EL (cell line): Measurements from ENCODE around the gene ALKBH1.
"Not testable (repeated sequence)": the region's sequence is repeated elsewhere in the genome, so short reads cannot be mapped to it uniquely, and the experiment has no call there.

Experiments used
- DNase-seq: peaks from one replicate; pipeline ENCODE4 v3.0.0-alpha.2; 2016

ALKBH1 gene

DNA sequence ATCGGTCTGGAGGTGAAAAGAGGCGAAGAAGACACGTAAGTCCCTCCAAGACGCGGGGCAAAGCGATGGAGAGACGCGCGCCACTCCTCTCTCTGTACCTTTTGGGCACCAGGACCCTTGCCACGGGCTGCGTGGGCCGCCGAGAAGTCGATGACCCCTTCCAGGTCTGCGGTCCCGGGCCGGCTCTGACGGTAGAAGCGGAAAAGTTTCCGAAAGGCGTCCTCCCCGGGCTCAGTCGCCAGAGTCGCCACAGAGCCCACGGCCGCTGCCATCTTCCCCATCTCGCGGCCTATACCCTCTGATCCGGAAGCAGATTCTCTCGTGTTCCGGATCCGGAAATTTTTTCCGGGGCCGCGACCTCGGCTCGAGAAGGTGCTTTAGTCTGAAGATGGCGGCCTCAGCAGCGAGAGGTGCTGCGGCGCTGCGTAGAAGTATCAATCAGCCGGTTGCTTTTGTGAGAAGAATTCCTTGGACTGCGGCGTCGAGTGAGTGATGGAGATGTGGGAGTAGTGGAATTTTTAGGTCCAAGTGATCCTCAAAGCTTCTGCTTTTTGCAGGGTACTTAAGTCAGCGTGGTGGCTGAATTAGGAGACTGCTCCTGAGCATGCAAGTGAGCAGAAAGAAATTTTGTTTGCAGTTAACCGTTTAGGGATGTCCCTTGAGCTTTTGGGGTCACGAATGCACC lies at the start of gene ALKBH1, which contains the start of gene SLIRP:
Gene ALKBH1, minus strand, starts transcription at position 300 of the 685 bp plus-strand sequence. Its CDS starts 19 bp downstream, at position 281.
Gene SLIRP, plus strand, starts transcription at position 380 of the 685 bp plus-strand sequence. Its CDS starts 9 bp downstream, at position 389.
- DNase-seq, result peak; percentile 85

DNA sequence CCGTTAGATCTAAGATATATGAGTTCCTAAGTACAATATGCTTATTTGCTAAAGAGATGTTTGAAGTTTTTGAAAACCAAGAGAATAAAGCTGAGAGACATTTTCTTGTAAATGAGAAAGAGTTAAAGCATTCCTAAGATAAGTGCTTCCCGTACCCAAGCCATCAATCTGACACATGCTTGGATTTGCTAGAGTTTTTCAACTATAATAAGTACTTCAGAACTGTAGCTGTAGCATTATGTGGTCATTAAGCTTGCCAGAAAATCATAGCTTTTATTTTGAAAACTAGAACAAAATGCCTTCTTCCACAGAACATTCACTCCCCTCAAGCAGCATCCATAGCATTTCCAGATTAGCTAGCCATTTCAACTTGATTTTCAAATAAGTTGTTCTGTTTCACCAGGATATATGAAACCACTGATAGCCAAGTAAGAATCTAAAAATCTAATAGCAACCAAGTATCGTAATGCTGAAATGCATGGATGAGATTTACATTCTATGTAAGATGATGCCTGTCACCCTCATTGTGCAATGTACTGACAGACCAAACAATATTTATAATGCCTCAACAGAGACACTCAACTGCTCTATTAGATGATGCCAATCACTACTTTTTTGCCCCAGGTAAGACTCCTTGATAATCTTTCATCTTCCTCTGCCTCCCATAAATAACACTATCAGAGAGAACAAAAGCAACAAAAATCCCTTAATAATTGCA lies 45.1 kb upstream of the ALKBH1 start:
- no peak for DNase-seq

GRCh38 chr14:77752266-77752665 lies 44.4 kb upstream of the ALKBH1 start:
- DNase-seq, result no peak

DNA sequence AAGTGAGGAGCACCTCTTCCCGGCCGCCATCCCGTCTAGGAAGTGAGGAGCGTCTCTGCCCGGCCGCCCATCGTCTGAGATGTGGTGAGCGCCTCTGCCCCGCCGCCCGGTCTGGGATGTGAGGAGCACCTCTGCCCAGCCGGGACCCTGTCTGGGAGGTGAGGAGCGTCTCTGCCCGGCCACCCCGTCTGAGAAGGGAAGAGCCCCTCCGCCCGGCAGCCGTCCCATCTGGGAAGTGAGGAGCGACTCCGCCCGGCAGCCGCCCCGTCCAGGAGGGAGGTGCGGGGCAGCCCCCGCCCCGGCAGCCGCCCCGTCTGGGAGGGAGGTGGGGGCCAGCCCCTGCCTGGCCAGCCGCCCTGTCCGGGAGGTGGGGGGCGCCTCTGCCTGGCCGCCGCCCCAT lies 39.6 kb upstream of the ALKBH1 start:
- DNase-seq, result not testable (repeated sequence)

DNA sequence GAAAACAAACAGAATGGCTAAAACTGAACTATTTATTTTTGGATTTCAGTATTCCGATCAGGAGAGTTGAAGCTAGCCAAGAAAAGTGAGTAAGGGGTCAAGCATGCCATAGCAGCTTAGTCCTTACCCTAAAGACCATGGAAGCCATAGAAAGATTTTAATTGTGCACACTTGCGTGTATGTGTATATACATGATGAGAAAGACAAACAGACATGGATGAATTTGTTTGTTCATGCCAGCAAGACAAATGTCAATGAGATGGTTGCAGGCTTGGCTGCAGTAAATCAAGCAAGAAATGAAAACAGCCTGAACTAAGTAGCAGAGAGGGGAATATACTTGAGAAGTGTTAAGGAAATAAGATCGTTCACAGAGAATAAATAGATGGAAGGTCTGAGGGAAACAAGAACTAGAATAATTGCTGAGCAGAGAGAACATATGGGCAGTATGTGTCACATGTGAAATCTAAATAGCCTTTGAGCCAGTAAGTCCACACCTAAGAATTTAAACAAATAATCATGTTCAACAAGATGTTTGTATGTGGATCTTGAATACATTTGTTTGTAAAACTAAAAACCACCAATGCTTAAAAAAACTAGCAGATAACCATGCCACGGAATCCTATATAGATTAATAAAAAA lies 38.4 kb upstream of the ALKBH1 start:
- DNase-seq, result no peak

GRCh38 chr14:77741438-77741837 lies 33.6 kb upstream of the ALKBH1 start:
- DNase-seq, result no peak

DNA sequence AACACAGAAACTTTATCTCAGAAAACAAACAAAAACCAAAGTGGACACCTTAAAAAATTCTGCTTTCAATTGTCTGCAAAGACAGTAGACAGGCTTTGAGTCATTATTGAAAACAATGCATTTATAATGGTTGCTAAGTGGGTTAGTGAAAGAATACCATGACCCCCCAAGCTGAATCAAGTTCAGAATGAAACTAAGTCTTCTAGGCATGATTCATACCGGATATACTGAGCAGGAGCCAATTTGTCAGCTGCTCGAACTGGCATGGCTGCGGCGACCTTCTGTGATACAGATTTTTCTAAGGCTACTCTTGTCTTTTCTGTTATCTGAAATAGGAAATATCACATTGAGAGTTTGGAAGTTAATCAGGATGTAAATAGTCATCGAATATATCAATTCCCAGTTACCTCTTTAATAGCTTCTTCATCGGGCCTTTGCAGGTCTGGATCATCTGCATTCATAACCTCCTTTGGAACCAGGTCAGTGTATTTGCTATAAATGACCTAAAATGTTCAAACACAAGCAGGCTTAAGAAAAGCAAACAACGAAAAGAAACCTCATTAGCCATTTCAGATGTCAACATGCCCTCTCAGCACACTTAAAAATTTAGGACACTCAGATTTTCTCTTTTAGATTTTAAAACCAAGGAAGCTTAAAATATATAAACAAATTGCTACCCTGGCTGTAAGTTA lies 30.9 kb upstream of the ALKBH1 start:
- peak; percentile 36 for DNase-seq

GRCh38 chr14:77730976-77731497 lies 23.2 kb upstream of the ALKBH1 start:
- peak; percentile 45 for DNase-seq

DNA sequence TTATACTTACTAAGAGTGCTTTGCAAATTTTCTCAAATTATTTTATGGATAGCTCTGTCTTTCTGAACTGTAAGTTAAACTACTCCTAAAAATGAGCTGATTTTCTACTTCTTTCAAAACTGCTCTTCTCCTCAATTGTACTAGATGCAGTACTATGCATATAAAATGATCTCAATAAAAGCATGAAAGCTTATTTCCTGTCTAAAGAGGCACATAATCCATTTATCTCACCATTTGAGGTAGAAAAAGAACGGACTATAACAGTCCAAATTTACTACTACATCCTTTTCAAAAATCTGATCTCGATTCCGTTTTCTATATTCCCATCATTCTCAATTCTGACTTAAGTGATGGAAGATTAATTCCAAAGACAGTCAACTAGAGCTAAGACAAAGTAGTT lies 14.5 kb upstream of the ALKBH1 start:
- no peak for DNase-seq

GRCh38 chr14:77721437-77721836 lies 13.6 kb upstream of the ALKBH1 start:
- no peak for DNase-seq

GRCh38 chr14:77717608-77718305 lies 9.9 kb upstream of the ALKBH1 start:
- DNase-seq, result no peak

GRCh38 chr14:77714926-77715325 lies 7.1 kb upstream of the ALKBH1 start:
- DNase-seq, result no peak

- no peak for DNase-seq
Measured at GRCh38 chr14:77710364-77710763, 2.5 kb upstream of the ALKBH1 start.

DNA sequence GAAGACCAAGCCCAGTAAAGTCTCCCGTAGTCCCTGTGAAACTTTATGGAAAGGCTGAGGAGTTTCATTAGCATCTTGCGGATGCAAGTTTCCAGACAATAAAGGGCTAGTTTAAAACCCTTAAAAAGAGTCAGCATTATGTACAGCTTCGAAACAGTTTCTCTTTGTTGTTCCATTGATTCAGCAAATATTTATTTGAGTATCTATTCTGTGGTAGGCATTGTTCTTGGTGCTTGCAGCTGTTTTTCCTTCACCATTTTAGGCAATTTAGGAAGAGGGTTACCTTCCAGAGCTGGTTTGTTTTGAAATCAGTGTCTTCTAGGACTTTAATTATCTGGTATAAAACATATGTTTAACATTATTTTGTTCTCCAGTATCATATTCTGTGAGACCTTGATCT lies 1.6 kb upstream of the ALKBH1 start:
- DNase-seq, result no peak

DNA sequence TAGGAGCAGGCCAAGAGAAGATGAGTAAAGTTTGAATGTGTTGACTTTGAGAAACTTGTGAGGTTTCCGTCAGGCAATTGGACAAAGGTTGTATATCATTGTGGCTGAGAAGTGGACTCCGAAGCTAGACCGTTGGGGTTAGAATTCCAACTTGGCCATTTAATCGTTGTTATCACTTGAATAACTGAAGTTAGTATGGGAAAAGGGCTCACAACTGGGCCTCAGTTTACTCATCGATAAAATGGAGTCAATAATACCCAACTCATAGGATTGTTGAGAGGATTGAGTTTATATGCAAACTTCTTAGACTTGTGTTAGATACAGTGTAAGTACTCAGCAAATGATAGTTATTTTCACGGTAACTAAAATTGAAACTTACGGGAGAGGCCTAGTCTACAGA lies 926 bp upstream of the ALKBH1 start:
- DNase-seq, result no peak

DNA sequence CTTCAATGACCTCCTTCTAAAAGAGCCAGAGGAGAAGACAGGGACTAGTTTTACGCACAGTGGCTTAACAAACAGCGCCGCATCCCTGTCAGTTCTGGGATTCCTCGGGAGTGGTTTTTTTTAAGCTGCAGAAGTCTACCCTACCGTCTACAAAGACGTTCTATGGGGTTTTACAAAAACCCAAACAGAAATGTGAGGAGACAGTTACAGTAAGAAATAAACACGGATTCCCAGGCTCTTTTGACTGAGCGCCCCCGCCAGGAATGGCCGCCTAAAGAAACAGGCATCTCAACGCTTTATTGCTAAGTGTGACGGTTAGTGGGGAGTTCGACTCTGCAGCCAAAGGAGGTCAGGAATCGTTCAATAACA lies 484 bp downstream of the ALKBH1 start:
- DNase-seq, result peak; percentile 43

DNA sequence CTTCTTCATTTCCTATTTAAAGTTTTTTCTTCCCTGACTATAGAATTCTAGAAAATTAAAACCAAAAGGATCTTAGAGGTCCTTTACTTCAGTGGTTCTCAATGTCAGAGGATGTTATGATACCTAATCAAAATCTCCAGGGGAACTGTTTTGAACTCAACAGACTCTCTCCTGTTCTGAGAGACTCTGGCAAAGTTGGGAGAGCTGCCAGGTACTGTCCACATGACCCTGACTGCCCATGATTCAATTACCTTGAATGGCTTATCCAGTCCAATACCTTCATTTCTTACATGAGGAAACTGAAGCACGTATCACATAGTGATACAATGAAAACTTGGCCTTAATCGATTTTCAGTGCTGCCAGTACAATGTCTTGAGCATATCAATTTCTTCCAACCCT lies 16.6 kb downstream of the ALKBH1 start:
- no peak for DNase-seq

DNA sequence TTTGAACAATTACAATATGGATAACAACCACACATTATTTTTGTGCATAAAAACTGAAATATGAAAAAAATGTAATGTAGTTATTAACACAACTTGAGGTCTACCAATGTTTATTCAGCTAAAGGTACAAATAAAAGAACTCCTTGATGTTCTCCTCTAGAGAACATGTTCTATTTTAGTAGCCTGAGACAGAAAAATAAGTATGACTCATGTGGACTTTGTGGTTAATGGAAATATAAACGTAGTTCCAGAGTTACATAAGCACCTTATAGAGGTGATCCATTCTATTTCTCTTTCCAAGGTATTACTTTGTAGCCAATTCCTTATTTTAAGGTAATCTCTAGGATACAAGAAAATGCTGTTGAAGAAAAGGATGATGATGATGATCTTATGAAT lies 25.7 kb downstream of the ALKBH1 start:
- peak; percentile 22 for DNase-seq

DNA sequence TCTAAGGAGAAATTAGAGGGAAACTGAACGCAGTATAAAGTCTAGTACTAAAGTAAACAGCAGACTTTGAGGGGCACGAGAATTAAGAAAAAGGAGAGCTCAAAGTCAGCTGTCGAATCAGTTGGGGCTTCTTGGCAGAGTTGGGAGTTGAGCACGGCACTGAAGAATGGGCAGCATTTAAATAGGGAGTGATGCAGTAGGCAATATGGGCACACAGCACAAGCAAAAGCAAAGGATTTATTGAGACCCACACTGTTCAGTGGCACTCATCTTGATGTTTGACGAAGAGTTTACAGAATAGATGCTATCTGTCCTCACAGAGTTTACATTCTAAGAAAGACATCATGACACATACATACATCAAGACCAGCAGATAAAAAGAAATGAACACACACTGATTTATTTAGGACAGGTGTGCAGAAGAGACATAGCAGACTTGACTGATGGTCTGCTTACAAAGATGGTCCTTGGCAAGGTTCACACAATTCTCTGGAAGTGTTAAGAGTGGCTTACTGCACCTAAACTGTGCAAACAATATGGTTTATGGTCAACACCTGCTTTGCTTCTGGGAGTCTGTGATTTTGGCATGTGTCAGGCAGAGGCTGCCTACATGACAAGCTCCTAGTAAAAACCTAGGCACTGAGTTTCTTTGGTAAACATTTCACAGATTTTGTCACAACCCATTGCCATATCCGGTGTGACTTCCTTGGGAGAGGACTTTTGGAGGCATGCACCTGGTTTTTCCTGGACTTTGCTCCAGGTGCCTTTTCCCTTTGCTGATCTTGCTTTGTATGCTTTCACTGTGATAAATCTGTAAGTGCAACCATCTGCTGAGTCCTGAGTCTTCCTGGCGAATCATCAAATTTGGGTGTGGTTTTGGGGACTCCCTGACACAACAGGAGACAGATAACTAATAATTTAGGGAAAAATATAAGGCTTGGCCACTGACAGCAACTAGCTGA lies 26.3 kb downstream of the ALKBH1 start:
- DNase-seq, result peak; percentile 34

GRCh38 chr14:77674931-77675330 lies 32.9 kb downstream of the ALKBH1 start:
- no peak for DNase-seq

DNA sequence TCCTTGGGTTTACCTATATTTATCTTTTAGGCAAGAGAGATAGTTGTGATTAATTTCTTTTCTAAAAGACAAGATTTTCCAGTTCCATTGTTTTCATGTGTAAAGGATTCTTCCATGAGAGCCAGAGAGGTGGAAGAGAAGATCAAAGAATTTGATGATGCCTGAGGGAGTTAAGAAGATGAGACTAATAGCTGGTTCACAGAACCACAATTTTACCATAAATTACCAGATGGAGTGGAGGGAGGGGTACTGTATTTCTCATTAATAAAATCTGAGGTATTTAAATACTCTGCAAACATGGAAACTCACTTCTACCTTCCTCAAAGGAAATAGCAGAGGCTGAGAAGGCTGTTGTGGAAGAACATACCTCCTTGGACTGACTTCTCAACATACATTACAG lies 34.6 kb downstream of the ALKBH1 start:
- no peak for DNase-seq
